Neural cell (in vitro differentiated cells): ENCODE results near the gene SPG11.

Experiments
- EP300 ChIP-seq: fragments of 450-650 bp; conservative IDR thresholded peaks from 2 replicates; pipeline ENCODE4 v1.6.1; 2014; ENCODE audit warnings: antibody characterized with exemption, mild to moderate bottlenecking, moderate library complexity; ENCODE audit not compliant: poor library complexity, severe bottlenecking
- EZH2 ChIP-seq: fragments of 200-600, 300-800 bp; shearing (Covaris generic), sonication (generic); IDR thresholded peaks from 2 replicates; pipeline ENCODE4 v1.6.1; 2014; ENCODE audit warnings: antibody characterized with exemption, low read length, borderline replicate concordance, mild to moderate bottlenecking; ENCODE audit not compliant: insufficient read depth, poor library complexity, severe bottlenecking
- MXI1 ChIP-seq: fragments of 450-650 bp; conservative IDR thresholded peaks from 2 replicates; pipeline ENCODE4 v1.6.1; 2014; ENCODE audit warnings: antibody characterized with exemption, mild to moderate bottlenecking; ENCODE audit not compliant: poor library complexity, severe bottlenecking
- POLR2AphosphoS5 ChIP-seq: IDR thresholded peaks from 2 replicates; pipeline ENCODE4 v1.6.1; 2012
- RAD21 ChIP-seq: fragments of 450-650 bp; conservative IDR thresholded peaks from 2 replicates; pipeline ENCODE4 v1.6.1; 2014; ENCODE audit warnings: antibody characterized with exemption, mild to moderate bottlenecking, moderate library complexity
- TAF1 ChIP-seq: IDR thresholded peaks from 2 replicates; pipeline ENCODE4 v1.6.1; 2012; ENCODE audit warnings: low read depth
- TF ChIP-seq, protein P1 (sequence below): fragments of 450-650 bp; IDR thresholded peaks from 2 replicates; pipeline ENCODE4 v1.5.1; 2014; ENCODE audit warnings: antibody characterized with exemption, mild to moderate bottlenecking, moderate library complexity; ENCODE audit not compliant: poor library complexity, severe bottlenecking

DNA sequence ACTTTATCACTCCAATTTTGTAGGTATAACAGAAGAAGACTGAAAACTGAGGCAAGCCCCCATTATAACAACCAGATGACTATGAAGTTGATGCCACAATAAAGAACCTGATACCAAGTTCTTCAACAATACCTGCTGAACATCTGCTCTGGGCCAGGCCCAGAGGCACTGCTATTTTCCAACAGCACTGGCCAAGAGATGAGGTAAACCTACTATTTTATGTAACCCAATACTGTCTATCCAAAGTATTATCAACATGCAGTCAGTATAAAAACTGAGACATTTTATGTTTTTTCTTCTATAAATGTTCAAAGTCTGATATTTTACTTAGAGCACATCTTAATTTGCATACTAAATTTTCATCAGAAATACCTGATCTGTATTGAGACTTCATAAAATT, 6.1 kb downstream of the SPG11 start:
- TF ChIP-seq, protein P1, sequence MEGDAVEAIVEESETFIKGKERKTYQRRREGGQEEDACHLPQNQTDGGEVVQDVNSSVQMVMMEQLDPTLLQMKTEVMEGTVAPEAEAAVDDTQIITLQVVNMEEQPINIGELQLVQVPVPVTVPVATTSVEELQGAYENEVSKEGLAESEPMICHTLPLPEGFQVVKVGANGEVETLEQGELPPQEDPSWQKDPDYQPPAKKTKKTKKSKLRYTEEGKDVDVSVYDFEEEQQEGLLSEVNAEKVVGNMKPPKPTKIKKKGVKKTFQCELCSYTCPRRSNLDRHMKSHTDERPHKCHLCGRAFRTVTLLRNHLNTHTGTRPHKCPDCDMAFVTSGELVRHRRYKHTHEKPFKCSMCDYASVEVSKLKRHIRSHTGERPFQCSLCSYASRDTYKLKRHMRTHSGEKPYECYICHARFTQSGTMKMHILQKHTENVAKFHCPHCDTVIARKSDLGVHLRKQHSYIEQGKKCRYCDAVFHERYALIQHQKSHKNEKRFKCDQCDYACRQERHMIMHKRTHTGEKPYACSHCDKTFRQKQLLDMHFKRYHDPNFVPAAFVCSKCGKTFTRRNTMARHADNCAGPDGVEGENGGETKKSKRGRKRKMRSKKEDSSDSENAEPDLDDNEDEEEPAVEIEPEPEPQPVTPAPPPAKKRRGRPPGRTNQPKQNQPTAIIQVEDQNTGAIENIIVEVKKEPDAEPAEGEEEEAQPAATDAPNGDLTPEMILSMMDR, result no peak
- TF ChIP-seq EZH2 (no peak), POLR2AphosphoS5 (no peak), EP300 (no peak), RAD21 (no peak), MXI1 (no peak), TAF1 (no peak)
